IMR-90 (cell line): Measurements from ENCODE around the gene CRACDL.

Source experiments
- CHD1 ChIP-seq: IDR thresholded peaks from 2 replicates; pipeline ENCODE4 v1.6.1; 2012; ENCODE audit warnings: low read depth, low read length, improper control_type of control experiment
- CTCF ChIP-seq: conservative IDR thresholded peaks from 2 replicates; pipeline ENCODE4 v1.5.1; 2012; ENCODE audit warnings: mild to moderate bottlenecking, low read depth, low read length, improper control_type of control experiment
- ELK1 ChIP-seq: fragments of 150-350 bp; IDR thresholded peaks from 2 replicates; pipeline ENCODE4 v1.6.1; 2016; ENCODE audit warnings: low read depth, mild to moderate bottlenecking, low read length, moderate library complexity, borderline replicate concordance
- MAFK ChIP-seq: IDR thresholded peaks from 2 replicates; pipeline ENCODE4 v1.6.1; 2012; ENCODE audit warnings: low read depth, low read length, improper control_type of control experiment
- MXI1 ChIP-seq: IDR thresholded peaks from 2 replicates; pipeline ENCODE4 v1.6.1; 2012; ENCODE audit warnings: low read depth, mild to moderate bottlenecking, low read length, moderate library complexity, borderline replicate concordance
- POLR2A ChIP-seq: IDR thresholded peaks from 2 replicates; pipeline ENCODE4 v1.6.1; 2012; ENCODE audit warnings: mild to moderate bottlenecking, low read depth, low read length
- RAD21 ChIP-seq: IDR thresholded peaks from 2 replicates; pipeline ENCODE4 v1.6.1; 2012; ENCODE audit warnings: low read length, improper control_type of control experiment
- RFX5 ChIP-seq: IDR thresholded peaks from 2 replicates; pipeline ENCODE4 v1.8.0; 2012; ENCODE audit warnings: low read depth, mild to moderate bottlenecking, low read length, moderate library complexity
- SMC3 ChIP-seq: fragments of 150-350 bp; IDR thresholded peaks from 2 replicates; pipeline ENCODE4 v1.6.1; 2016; ENCODE audit warnings: low read depth, mild to moderate bottlenecking, antibody characterized with exemption, low read length, moderate library complexity
- USF2 ChIP-seq: fragments of 150-350 bp; IDR thresholded peaks from 2 replicates; pipeline ENCODE4 v1.6.1; 2017; ENCODE audit warnings: mild to moderate bottlenecking, antibody characterized with exemption, low read length, low read depth

GRCh38 chr2:98748292-98749065 is 187.5 kb downstream of the CRACDL start:
- TF ChIP-seq MXI1, result no peak
- TF ChIP-seq USF2, result no peak
- no peak for TF ChIP-seq CHD1
- no peak for TF ChIP-seq CTCF
- TF ChIP-seq POLR2A, result no peak
- TF ChIP-seq MAFK, result no peak
- no peak for TF ChIP-seq RFX5
- no peak for TF ChIP-seq SMC3
- TF ChIP-seq ELK1, result no peak
- no peak for TF ChIP-seq RAD21
